ENCODE results near the gene CTNNAL1. TPM values are rescaled to one million over a fixed set of nuclear protein-coding genes. Genes with fewer than 3 reads are reported as not detected.

The CTNNAL1 gene
- total and polyA plus RNA-seq, 2 donors (not counting 3 experiments of a cell fraction or from before 2014, with no cell fraction given): 29.5 to 76.2 TPM

DNA sequence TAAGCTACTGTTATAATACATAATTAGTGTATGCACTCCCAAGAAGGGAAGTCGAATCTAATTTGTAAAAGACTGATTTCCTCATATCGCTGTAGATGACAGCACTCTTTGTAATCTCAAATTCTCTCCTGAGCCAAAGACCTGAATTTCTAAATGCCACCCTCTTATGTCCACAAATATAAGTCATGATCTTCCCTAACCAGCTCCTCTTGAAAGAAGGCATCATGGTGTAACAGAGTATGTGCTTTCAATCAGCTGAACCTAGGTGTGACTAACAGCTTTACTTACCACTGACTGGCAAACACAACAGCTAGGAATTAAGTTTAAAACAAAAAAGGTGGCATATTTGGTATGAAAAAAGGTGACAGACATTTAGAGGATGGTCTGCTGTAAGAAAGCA is 34.0 kb upstream of the CTNNAL1 start:
- Histone ChIP-seq H3K4me3 (replicated peaks in 1 of 3; ENCODE audit: insufficient read depth in 1 of 3, low read depth in 1 of 3, low read length in 3 of 3) (no peak overlapping the region), H3K4me1 (ENCODE audit: control insufficient read depth, extremely low read depth, insufficient read depth, low read length) (no peaks in the 10 kb centered on the region), H3K27ac (ENCODE audit: insufficient read depth, low read depth, low read length) (no peak overlapping the region), H3K9me1 (replicated peaks; ENCODE audit: control insufficient read depth, extremely low read depth, insufficient read depth, low read length) (peaks cover 2% of the 10 kb centered on the region), H3K9ac (replicated peaks; ENCODE audit: extremely low read depth, insufficient read depth, low read length) (no peak overlapping the region), H3K27me3 (ENCODE audit: control insufficient read depth in 2 of 2, insufficient read depth in 2 of 2, low read length in 2 of 2) (no peaks in the 10 kb centered on the region), H3K9me3 (replicated peaks; ENCODE audit: control insufficient read depth, insufficient read depth, low read length) (no peaks in the 10 kb centered on the region), H3K4me2 (ENCODE audit: insufficient read depth, low read length) (no peak overlapping the region), H2AFZ (ENCODE audit: low read depth, low read length) (no peak overlapping the region), H4K20me1 (replicated peaks; ENCODE audit: control insufficient read depth, extremely low read depth, insufficient read depth, low read length) (no peaks in the 10 kb centered on the region), H3K79me2 (ENCODE audit: control insufficient read depth, insufficient read depth, low read length) (no peaks in the 10 kb centered on the region), H3K36me3 (ENCODE audit: control insufficient read depth in 2 of 2, extremely low read depth in 1 of 2, insufficient read depth in 2 of 2, low read length in 2 of 2) (peaks cover 17 to 23% of the 10 kb centered on the region in 2 experiments)
- intact Hi-C loops (cut with micrococcal nuclease): no loop called here
- FAIRE-seq (no peak), DNase-seq (ENCODE audit: low read depth, low spot score) (no peak)
- ChIA-PET CTCF (interaction anchor here (1.1 to 2.7 kb wide), 3 partner anchors 9 to 30 kb away, joined by 3 to 15 read pairs (median 3); no protein-coding TSS in a partner anchor), POLR2A (no interaction called here)
- BruUV-seq (replicated peaks): no TSS peak
- dilution Hi-C loops (cut with MboI; ENCODE audit: extremely low pct_ligation_motif_present, low sequenced_read_pairs): no loop called here
- TF ChIP-seq GATA2 (IDR thresholded peaks at IDR 0.05; ENCODE audit: insufficient read depth, insufficient read length, low read depth, low read length): no peak
- no peak for TF ChIP-seq FOS (IDR thresholded peaks at IDR 0.05; ENCODE audit: borderline replicate concordance, insufficient read depth, low read length)
- no peak for TF ChIP-seq EZH2 (IDR thresholded peaks at IDR 0.05; ENCODE audit: borderline replicate concordance, low read depth, low read length, severe bottlenecking)
- no peak for TF ChIP-seq POLR2AphosphoS5 (IDR thresholded peaks at IDR 0.05; ENCODE audit: insufficient read depth, low read depth, low read length)
- TF ChIP-seq, protein P1, sequence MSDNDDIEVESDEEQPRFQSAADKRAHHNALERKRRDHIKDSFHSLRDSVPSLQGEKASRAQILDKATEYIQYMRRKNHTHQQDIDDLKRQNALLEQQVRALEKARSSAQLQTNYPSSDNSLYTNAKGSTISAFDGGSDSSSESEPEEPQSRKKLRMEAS (IDR thresholded peaks at IDR 0.05; ENCODE audit: insufficient read depth, insufficient read length): no peak
- TF ChIP-seq, protein P2, sequence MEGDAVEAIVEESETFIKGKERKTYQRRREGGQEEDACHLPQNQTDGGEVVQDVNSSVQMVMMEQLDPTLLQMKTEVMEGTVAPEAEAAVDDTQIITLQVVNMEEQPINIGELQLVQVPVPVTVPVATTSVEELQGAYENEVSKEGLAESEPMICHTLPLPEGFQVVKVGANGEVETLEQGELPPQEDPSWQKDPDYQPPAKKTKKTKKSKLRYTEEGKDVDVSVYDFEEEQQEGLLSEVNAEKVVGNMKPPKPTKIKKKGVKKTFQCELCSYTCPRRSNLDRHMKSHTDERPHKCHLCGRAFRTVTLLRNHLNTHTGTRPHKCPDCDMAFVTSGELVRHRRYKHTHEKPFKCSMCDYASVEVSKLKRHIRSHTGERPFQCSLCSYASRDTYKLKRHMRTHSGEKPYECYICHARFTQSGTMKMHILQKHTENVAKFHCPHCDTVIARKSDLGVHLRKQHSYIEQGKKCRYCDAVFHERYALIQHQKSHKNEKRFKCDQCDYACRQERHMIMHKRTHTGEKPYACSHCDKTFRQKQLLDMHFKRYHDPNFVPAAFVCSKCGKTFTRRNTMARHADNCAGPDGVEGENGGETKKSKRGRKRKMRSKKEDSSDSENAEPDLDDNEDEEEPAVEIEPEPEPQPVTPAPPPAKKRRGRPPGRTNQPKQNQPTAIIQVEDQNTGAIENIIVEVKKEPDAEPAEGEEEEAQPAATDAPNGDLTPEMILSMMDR (IDR thresholded peaks at IDR 0.05; ENCODE audit: extremely low read depth in 1 of 2, insufficient read depth in 1 of 2, low read depth in 1 of 2, low read length in 2 of 2): no peak
- no peak for TF ChIP-seq MYC (IDR thresholded peaks at IDR 0.05; ENCODE audit: low read depth, low read length)
- no peak for TF ChIP-seq POLR2A (IDR thresholded peaks at IDR 0.05; ENCODE audit: low read depth, low read length)
- TF ChIP-seq JUN (IDR thresholded peaks at IDR 0.05; ENCODE audit: borderline replicate concordance, insufficient read depth, insufficient read length, low read depth): no peak
